ENCODE results near the gene IFNG-AS1.

DNA sequence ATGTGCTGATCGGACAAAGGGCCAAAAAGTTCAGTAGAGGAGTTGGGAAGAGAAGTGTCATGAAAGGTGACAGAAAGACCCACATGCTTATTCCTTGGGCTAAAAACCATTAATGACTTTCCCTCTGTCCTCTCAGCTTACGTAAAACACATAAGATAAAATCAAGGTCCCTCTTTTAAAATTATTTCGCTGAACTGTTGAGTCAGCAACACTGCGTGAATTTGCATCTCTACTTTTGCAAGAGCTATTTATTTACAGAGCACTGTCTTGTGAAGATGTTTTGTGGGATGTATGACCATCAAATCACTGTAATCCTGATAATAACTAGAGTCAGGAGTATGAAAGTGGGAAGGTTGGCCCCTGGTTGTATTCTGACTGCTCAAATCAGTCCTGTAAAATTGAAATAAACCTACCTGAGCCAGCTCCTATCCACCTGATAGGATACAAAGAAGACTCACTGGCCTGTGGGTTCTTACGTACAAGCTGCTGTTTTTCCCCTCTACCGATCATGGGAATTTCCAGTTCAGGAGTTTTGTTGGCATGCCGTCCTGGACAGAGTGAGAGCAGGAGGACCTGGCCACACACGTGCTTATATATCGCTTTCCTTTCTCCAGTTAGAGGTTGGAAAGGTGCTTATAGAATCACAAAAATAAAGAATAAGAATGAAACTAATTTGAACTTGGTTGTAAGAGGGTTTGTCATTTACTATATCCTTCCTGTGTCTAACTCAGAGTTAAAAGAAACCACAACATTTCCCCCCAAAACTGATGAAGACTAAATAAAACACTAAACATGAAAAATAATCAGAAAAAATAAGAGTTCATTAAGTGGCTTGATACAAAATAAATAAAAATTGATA is 42.9 kb downstream of the IFNG-AS1 start:
- TF ChIP-seq ZNF791 (tag by site-specific recombination; IDR thresholded peaks at IDR 0.05) (no peak), ZNF596 (tag by site-specific recombination; IDR thresholded peaks at IDR 0.05) (no peak), REPIN1 (tag by site-specific recombination; IDR thresholded peaks at IDR 0.05; ENCODE audit: low read depth) (no peak), BCL11A (tag by site-specific recombination; IDR thresholded peaks at IDR 0.05; ENCODE audit: low read depth) (no peak), HOXC10 (CRISPR knock-in tag; IDR thresholded peaks at IDR 0.05) (no peak), ZFP69B (tag by site-specific recombination; IDR thresholded peaks at IDR 0.05) (no peak), ZNF274 (IDR thresholded peaks at IDR 0.05; ENCODE audit: low read length) (no peak), ZNF274 (tag by site-specific recombination; IDR thresholded peaks at IDR 0.05; ENCODE audit: borderline replicate concordance) (no peak), ZNF548 (tag by site-specific recombination; IDR thresholded peaks at IDR 0.05) (no peak), ZNF623 (tag by site-specific recombination; IDR thresholded peaks at IDR 0.05) (no peak)
- TF ChIP-seq, protein P1, sequence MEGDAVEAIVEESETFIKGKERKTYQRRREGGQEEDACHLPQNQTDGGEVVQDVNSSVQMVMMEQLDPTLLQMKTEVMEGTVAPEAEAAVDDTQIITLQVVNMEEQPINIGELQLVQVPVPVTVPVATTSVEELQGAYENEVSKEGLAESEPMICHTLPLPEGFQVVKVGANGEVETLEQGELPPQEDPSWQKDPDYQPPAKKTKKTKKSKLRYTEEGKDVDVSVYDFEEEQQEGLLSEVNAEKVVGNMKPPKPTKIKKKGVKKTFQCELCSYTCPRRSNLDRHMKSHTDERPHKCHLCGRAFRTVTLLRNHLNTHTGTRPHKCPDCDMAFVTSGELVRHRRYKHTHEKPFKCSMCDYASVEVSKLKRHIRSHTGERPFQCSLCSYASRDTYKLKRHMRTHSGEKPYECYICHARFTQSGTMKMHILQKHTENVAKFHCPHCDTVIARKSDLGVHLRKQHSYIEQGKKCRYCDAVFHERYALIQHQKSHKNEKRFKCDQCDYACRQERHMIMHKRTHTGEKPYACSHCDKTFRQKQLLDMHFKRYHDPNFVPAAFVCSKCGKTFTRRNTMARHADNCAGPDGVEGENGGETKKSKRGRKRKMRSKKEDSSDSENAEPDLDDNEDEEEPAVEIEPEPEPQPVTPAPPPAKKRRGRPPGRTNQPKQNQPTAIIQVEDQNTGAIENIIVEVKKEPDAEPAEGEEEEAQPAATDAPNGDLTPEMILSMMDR (tag by site-specific recombination; IDR thresholded peaks at IDR 0.05) = no peak
